CD14-positive monocyte (primary cell): Measurements from ENCODE around the gene FAM136A. TPM values are rescaled to one million over a fixed set of nuclear protein-coding genes. Genes with fewer than 3 reads are reported as not detected.

ENCODE experiments used
- DNase-seq, 3 donors: peaks; one replicate each; pipeline ENCODE4 v3.0.0-alpha.2; 2011 to 2022
- H2AFZ ChIP-seq: 2 replicates; pipeline ENCODE4 v1.6.0; 2012; ENCODE audit warnings: mild to moderate bottlenecking, low read depth, low read length, inconsistent platforms; ENCODE audit not compliant: insufficient read depth, poor library complexity, severe bottlenecking
- H3K27ac ChIP-seq, 2 donors: 1 replicate in 1 of 2; 2 replicates in 1 of 2; pipeline ENCODE4 v1.5.1; 2012 to 2013; ENCODE audit warnings: low read length in 2 of 2, control low read depth in 1 of 2, inconsistent platforms in 1 of 2, low read depth in 1 of 2, mild to moderate bottlenecking in 1 of 2
- H3K27me3 ChIP-seq, 2 donors: one replicate each; pipeline versions ENCODE4 v1.6.0 to v1.6.1; 2011 to 2013; ENCODE audit warnings: low read length in 2 of 2; ENCODE audit not compliant: control insufficient read depth in 2 of 2, insufficient read depth in 2 of 2
- H3K36me3 ChIP-seq, 2 donors: replicated peaks in 1 of 2; 1 replicate in 1 of 2; 2 replicates in 1 of 2; pipeline versions ENCODE4 v1.5.1 to v1.6.1; 2012 to 2013; ENCODE audit warnings: low read length in 2 of 2, control low read depth in 1 of 2, inconsistent platforms in 1 of 2, mild to moderate bottlenecking in 1 of 2; ENCODE audit not compliant: insufficient read depth in 2 of 2, control insufficient read depth in 1 of 2
- H3K4me1 ChIP-seq, 2 donors: 1 replicate in 1 of 2; 2 replicates in 1 of 2; pipeline versions ENCODE4 v1.5.1 to v1.6.1; 2012 to 2013; ENCODE audit warnings: low read length in 2 of 2, control low read depth in 1 of 2, inconsistent platforms in 1 of 2, mild to moderate bottlenecking in 1 of 2, moderate library complexity in 1 of 2; ENCODE audit not compliant: insufficient read depth in 2 of 2, control insufficient read depth in 1 of 2
- H3K4me2 ChIP-seq: replicated peaks from 2 replicates; pipeline ENCODE3; 2012; ENCODE audit warnings: low read length, moderate library complexity, mild to moderate bottlenecking; ENCODE audit not compliant: poor library complexity, severe bottlenecking; ENCODE audit errors: extremely low read depth
- H3K4me3 ChIP-seq, 3 experiments: fragments of 200-600 bp in 1 of 3; sonication (generic) in 1 of 3; replicated peaks in 1 of 3; 1 replicate in 2 of 3; 2 replicates in 1 of 3; pipeline ENCODE4 v1.5.1; 2011 to 2013; ENCODE audit warnings: low read length in 3 of 3, mild to moderate bottlenecking in 3 of 3, control low read depth in 2 of 3, low read depth in 2 of 3, inconsistent platforms in 1 of 3, moderate library complexity in 1 of 3
- H3K79me2 ChIP-seq: 2 replicates; pipeline ENCODE4 v1.6.0; 2012; ENCODE audit warnings: mild to moderate bottlenecking, control low read depth, inconsistent platforms, low read length, moderate library complexity; ENCODE audit not compliant: insufficient read depth
- H3K9ac ChIP-seq: 2 replicates; pipeline ENCODE4 v1.6.0; 2017; ENCODE audit warnings: low read length, mild to moderate bottlenecking; ENCODE audit not compliant: insufficient read depth, poor library complexity, severe bottlenecking
- H3K9me3 ChIP-seq, 2 donors: replicated peaks in 1 of 2; 1 replicate in 1 of 2; 2 replicates in 1 of 2; pipeline versions ENCODE4 v1.5.1 to v1.6.1; 2012 to 2013; ENCODE audit warnings: low read length in 2 of 2, control low read depth in 1 of 2; ENCODE audit not compliant: control insufficient read depth in 1 of 2, insufficient read depth in 1 of 2
- H4K20me1 ChIP-seq: 2 replicates; pipeline ENCODE4 v1.6.0; 2012; ENCODE audit warnings: mild to moderate bottlenecking, low read length, control low read depth, moderate library complexity; ENCODE audit not compliant: insufficient read depth
- H3K27ac Mint-ChIP-seq, 7 donors: one replicate each; pipeline ENCODE4 v1.8.0; 2020; ENCODE audit warnings: mild to moderate bottlenecking in 7 of 7, mixed read lengths in 7 of 7, moderate library complexity in 6 of 7, inconsistent platforms in 2 of 7
- H3K27me3 Mint-ChIP-seq, 3 donors: one replicate each; pipeline ENCODE4 v1.8.0; 2021 to 2022; ENCODE audit warnings: low read depth in 3 of 3, mild to moderate bottlenecking in 3 of 3, mixed read lengths in 3 of 3, moderate library complexity in 3 of 3, inconsistent platforms in 1 of 3
- H3K36me3 Mint-ChIP-seq, 2 donors: one replicate each; pipeline ENCODE4 v1.8.0; 2020; ENCODE audit warnings: mixed read lengths in 2 of 2, inconsistent platforms in 1 of 2, mild to moderate bottlenecking in 1 of 2
- H3K4me1 Mint-ChIP-seq: one replicate; pipeline ENCODE4 v1.8.0; 2020; ENCODE audit warnings: mild to moderate bottlenecking, mixed read lengths
- H3K4me3 Mint-ChIP-seq, 2 donors: one replicate each; pipeline ENCODE4 v1.8.0; 2020; ENCODE audit warnings: mild to moderate bottlenecking in 2 of 2, mixed read lengths in 2 of 2, moderate library complexity in 1 of 2
- H3K9me3 Mint-ChIP-seq, 7 donors: one replicate each; pipeline ENCODE4 v1.8.0; 2020 to 2022; ENCODE audit warnings: mixed read lengths in 7 of 7, mild to moderate bottlenecking in 6 of 7, moderate library complexity in 6 of 7, inconsistent platforms in 2 of 7
- CTCF ChIP-seq: fragments of 200-600 bp; IDR thresholded peaks from one replicate; pipeline ENCODE4 v1.8.0; 2022; ENCODE audit warnings: antibody characterized with exemption, mild to moderate bottlenecking
- WGBS: methylation state at CpG from one replicate; pipeline ENCODE4 v1.1.5; 2013; ENCODE audit warnings: missing lambda C conversion rate; ENCODE audit not compliant: insufficient coverage; 5-methylcytosine and 5-hydroxymethylcytosine counted together
- intact Hi-C, 2 donors: fragments of 100-400 bp; cut with micrococcal nuclease; formaldehyde crosslinking; loops; one replicate each; pipeline versions ENCODE4 v1.15.0 to v1.15.1; 2023
- polyA minus RNA-seq: library from RNA; depleted of rRNA, polyadenylated mRNA; stranded (reverse); fragments of >200 nt; gene quantifications from 2 replicates; pipeline ENCODE4 v1.2.3, GENCODE V29; 2012
- polyA plus RNA-seq, 3 donors: library from polyadenylated mRNA; depleted of rRNA in 1 of 3; unstranded in 2 of 3; stranded (reverse) in 1 of 3; fragments of 300-500 nt in 2 of 3; fragments of >200 nt in 1 of 3; fragmentation: Illumina TruSeq in 2 of 3; gene quantifications; 1 replicate in 2 of 3; 2 replicates in 1 of 3; pipeline ENCODE4 v1.2.3, GENCODE V29; 2012 to 2021
- total RNA-seq, 12 experiments: library from RNA in 1 of 12; stranded (reverse) in 1 of 12; fragments of 120-200 nt in 1 of 12; gene quantifications; one replicate each; pipeline ENCODE4 v1.2.4 and lab custom pipeline; 2013 to 2026; ENCODE audit warnings: mixed read lengths in 6 of 12, inconsistent platforms in 1 of 12

Gene FAM136A
- 23.4 TPM for total RNA-seq (2013)
- polyA plus RNA-seq = 10 to 100 TPM; 26.1 to 31.8 (median 30.1) TPM
- 6.7 and 9.3 TPM in 2 replicates for polyA minus RNA-seq
- 1.0 to 19.4 (median 13.3) reads per million in 11 experiments for total RNA-seq (lab: John Stamatoyannopoulos, UW)

- peaks cover 13% of the 10 kb centered on the region for H3K4me1 Mint-ChIP-seq
- H3K4me2 ChIP-seq = peak within 1 kb of the TSS; percentile 100
- H3K36me3 ChIP-seq = peaks cover 13 to 27% of the 10 kb centered on the region in 2 donors
- DNase-seq = peak; percentile 73 to 78 (median 74)
- H3K27ac ChIP-seq = peak within 1 kb of the TSS; percentile 52 to 78
- H3K4me3 Mint-ChIP-seq = peak within 1 kb of the TSS; percentile 93 to 96
- H3K4me1 ChIP-seq = peaks cover 6 to 8% of the 10 kb centered on the region in 2 donors
- H3K79me2 ChIP-seq = peaks cover 13% of the 10 kb centered on the region
- H3K9me3 ChIP-seq = no peaks in the 10 kb centered on the region
- H3K27ac Mint-ChIP-seq = peak within 1 kb of the TSS in 6 of 7 donors; percentile 68 to 91 (median 88)
- no peaks in the 10 kb centered on the region for H3K27me3 ChIP-seq
- peak; percentile 94 for TF ChIP-seq CTCF
- under 1% methylated on average over 78 of the region's 79 CpGs for WGBS
- intact Hi-C loops = loop anchor here (5.0 kb wide), 2 partner anchors 389 to 914 kb away; partner anchors contain the start of gene GFPT1 (in 1 of the 2)
- H3K27me3 Mint-ChIP-seq = peaks cover 0 to 6% (median 1%) of the 10 kb centered on the region in 3 donors
- H3K9me3 Mint-ChIP-seq = peaks cover 0 to 2% (median 0%) of the 10 kb centered on the region in 7 donors
- H3K9ac ChIP-seq = peak within 1 kb of the TSS; percentile 86
- no peaks in the 10 kb centered on the region for H4K20me1 ChIP-seq
- peaks cover 31 to 40% of the 10 kb centered on the region in 2 donors for H3K36me3 Mint-ChIP-seq
- H2AFZ ChIP-seq = peak within 1 kb of the TSS; percentile 96
- peak within 1 kb of the TSS; percentile 66 to 93 (median 89) for H3K4me3 ChIP-seq
These were observed at the start of gene FAM136A for GRCh38 chr2:70301344-70302194. TSS of gene FAM136A (minus strand) at chr2:70302067. CDS start at chr2:70302011, 56 bp downstream.

- no peak for TF ChIP-seq CTCF
- Mint-ChIP-seq H3K27ac (no peak overlapping the region), H3K27me3 (peaks cover 17 to 27% (median 20%) of the 10 kb centered on the region in 3 donors), H3K36me3 (no peaks in the 10 kb centered on the region), H3K4me1 (no peaks in the 10 kb centered on the region), H3K4me3 (no peak overlapping the region), H3K9me3 (peaks cover 0 to 1% (median 0%) of the 10 kb centered on the region in 7 donors)
- WGBS = no CpG with 5 or more reads among the region's 3 CpGs
- Histone ChIP-seq H4K20me1 (no peaks in the 10 kb centered on the region), H2AFZ (no peak overlapping the region), H3K27ac (no peak overlapping the region), H3K4me1 (no peaks in the 10 kb centered on the region), H3K27me3 (peaks cover 0 to 2% of the 10 kb centered on the region in 2 donors), H3K9me3 (no peaks in the 10 kb centered on the region), H3K9ac (no peak overlapping the region), H3K4me3 (no peak overlapping the region), H3K79me2 (no peaks in the 10 kb centered on the region), H3K4me2 (no peak overlapping the region), H3K36me3 (no peaks in the 10 kb centered on the region)
- DNase-seq = no peak
- intact Hi-C loops = no loop called here
These were observed 48.2 kb upstream of the FAM136A start for GRCh38 chr2:70349921-70350685.
